ENCODE results near the gene RAB9A. TPM values are rescaled to one million over a fixed set of nuclear protein-coding genes. Genes with fewer than 3 reads are reported as not detected.

RAB9A gene
- total and polyA plus RNA-seq, 9 of the 15 experiments (the other 6 are each of a cell fraction or from before 2014, with no cell fraction given): 13.5 to 20.8 (median 17.7) TPM

DNA sequence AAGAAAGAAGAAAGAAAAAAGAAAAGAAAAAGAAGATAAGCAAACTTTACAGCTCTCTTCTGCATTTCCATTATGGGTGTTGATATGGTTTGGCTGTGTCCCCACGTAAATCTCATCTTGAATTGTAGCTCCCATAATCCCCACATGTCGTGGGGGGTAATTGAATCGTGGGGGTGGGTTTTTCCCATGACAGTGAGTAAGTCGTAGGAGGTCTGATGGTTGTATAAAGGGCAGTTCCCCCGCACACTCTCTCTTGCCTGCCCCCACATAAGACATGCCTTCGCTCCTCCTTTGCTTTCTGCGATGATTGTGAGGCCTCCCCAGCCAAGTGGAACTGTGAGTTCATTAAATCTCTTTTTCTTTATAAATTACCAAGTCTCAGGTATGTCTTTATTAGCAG is 7.3 kb upstream of the RAB9A start:
- ATAC-seq (no peak), FAIRE-seq (no peak), DNase-seq (ENCODE audit: extremely low read depth in 1 of 4, low spot score in 3 of 4) (no peak)
- Histone ChIP-seq H3K4me1 (replicated peaks in 1 of 2; ENCODE audit: control insufficient read depth in 2 of 2, insufficient read depth in 2 of 2, low read length in 2 of 2) (no peaks in the 10 kb centered on the region), H3K27ac (ENCODE audit: extremely low read depth, low read depth, low read length) (no peak overlapping the region), H2AFZ (ENCODE audit: low read depth, low read length) (no peak overlapping the region), H3K27me3 (ENCODE audit: control insufficient read depth in 2 of 2, insufficient read depth in 2 of 2, low read length in 2 of 2) (no peaks in the 10 kb centered on the region), H3K9ac (ENCODE audit: insufficient read depth in 1 of 2, low read depth in 2 of 2, low read length in 2 of 2) (no peak overlapping the region), H3K9me1 (ENCODE audit: control insufficient read depth, insufficient read depth, low read length) (no peaks in the 10 kb centered on the region), H3K9me3 (replicated peaks; ENCODE audit: control insufficient read depth, insufficient read depth, low read depth, low read length) (no peaks in the 10 kb centered on the region), H3K4me2 (ENCODE audit: insufficient read depth, low read length) (no peak overlapping the region), H3K36me3 (ENCODE audit: control insufficient read depth, insufficient read depth, low read length) (no peaks in the 10 kb centered on the region), H4K20me1 (replicated peaks; ENCODE audit: control insufficient read depth, insufficient read depth, low read length) (no peaks in the 10 kb centered on the region), H3K4me3 (no peak overlapping the region), H3K79me2 (ENCODE audit: control insufficient read depth, insufficient read depth, low read length) (no peaks in the 10 kb centered on the region)
- intact Hi-C loops (cut with micrococcal nuclease) (no loop called here), in situ Hi-C loops (cut with MboI) (no loop called here)
- POLR2A ChIA-PET: no interaction called here
- TF ChIP-seq, protein P1, sequence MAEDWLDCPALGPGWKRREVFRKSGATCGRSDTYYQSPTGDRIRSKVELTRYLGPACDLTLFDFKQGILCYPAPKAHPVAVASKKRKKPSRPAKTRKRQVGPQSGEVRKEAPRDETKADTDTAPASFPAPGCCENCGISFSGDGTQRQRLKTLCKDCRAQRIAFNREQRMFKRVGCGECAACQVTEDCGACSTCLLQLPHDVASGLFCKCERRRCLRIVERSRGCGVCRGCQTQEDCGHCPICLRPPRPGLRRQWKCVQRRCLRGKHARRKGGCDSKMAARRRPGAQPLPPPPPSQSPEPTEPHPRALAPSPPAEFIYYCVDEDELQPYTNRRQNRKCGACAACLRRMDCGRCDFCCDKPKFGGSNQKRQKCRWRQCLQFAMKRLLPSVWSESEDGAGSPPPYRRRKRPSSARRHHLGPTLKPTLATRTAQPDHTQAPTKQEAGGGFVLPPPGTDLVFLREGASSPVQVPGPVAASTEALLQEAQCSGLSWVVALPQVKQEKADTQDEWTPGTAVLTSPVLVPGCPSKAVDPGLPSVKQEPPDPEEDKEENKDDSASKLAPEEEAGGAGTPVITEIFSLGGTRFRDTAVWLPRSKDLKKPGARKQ (CRISPR knock-in tag; IDR thresholded peaks at IDR 0.05): no peak
- 60% methylated on average over 7 of the region's 7 CpGs for WGBS (ENCODE audit: insufficient coverage, low coverage, missing lambda C conversion rate)
- CTCF ChIA-PET (ENCODE audit: low intra/inter-chr PET ratio): no interaction called here
- BruUV-seq (replicated peaks): no TSS peak

DNA sequence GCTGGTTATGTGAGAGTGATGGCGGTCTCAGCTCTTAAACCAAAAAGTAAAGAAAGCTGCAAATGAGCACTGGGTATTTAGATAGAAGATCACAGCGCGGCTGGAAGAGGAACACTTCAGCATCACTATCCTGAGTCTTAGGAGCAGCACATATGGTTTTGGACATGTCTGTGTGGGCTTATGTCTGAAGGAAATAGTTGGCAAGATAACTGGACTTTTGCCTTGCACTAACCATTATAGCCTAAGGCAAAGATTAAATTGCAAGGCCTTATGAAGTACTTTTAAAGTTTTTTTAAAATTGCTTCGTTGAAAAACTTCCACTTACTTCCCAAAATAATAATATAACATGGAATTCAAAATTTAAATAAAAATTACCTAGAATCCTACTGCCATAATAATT is 4.6 kb upstream of the RAB9A start:
- no peak overlapping the region for H3K27ac ChIP-seq (ENCODE audit: extremely low read depth, low read depth, low read length)
- no peaks in the 10 kb centered on the region for H3K27me3 ChIP-seq (ENCODE audit: control insufficient read depth in 2 of 2, insufficient read depth in 2 of 2, low read length in 2 of 2)
- peaks cover 4% of the 10 kb centered on the region for H3K79me2 ChIP-seq (ENCODE audit: control insufficient read depth, insufficient read depth, low read length)
- no peak for DNase-seq (ENCODE audit: extremely low read depth in 1 of 4, low spot score in 3 of 4)
- no TSS peak for BruUV-seq (replicated peaks)
- WGBS (ENCODE audit: insufficient coverage, low coverage, missing lambda C conversion rate): 74% methylated on average over 4 of the region's 4 CpGs
- CTCF ChIA-PET (ENCODE audit: low intra/inter-chr PET ratio): no interaction called here
- no peak overlapping the region for H3K4me2 ChIP-seq (ENCODE audit: insufficient read depth, low read length)
- intact Hi-C loops (cut with micrococcal nuclease): no loop called here
- no peaks in the 10 kb centered on the region for H3K36me3 ChIP-seq (ENCODE audit: control insufficient read depth, insufficient read depth, low read length)
- H3K9me1 ChIP-seq (ENCODE audit: control insufficient read depth, insufficient read depth, low read length): no peaks in the 10 kb centered on the region
- in situ Hi-C loops (cut with MboI): no loop called here
- POLR2A ChIA-PET: interaction anchor here (1.0 kb wide), 1 partner anchor 15 kb away, joined by 4 read pairs; no protein-coding TSS in a partner anchor
- no peak for ATAC-seq
- H3K4me1 ChIP-seq (replicated peaks in 1 of 2; ENCODE audit: control insufficient read depth in 2 of 2, insufficient read depth in 2 of 2, low read length in 2 of 2): no peaks in the 10 kb centered on the region; a peak in 2 of 5 replicates
- no peak overlapping the region for H3K9ac ChIP-seq (ENCODE audit: insufficient read depth in 1 of 2, low read depth in 2 of 2, low read length in 2 of 2)
- H3K9me3 ChIP-seq (replicated peaks; ENCODE audit: control insufficient read depth, insufficient read depth, low read depth, low read length): no peaks in the 10 kb centered on the region
- FAIRE-seq: no peak
- no peaks in the 10 kb centered on the region for H4K20me1 ChIP-seq (replicated peaks; ENCODE audit: control insufficient read depth, insufficient read depth, low read length)
- H2AFZ ChIP-seq (ENCODE audit: low read depth, low read length): no peak overlapping the region
- H3K4me3 ChIP-seq: no peak overlapping the region
- TF ChIP-seq, protein P2, sequence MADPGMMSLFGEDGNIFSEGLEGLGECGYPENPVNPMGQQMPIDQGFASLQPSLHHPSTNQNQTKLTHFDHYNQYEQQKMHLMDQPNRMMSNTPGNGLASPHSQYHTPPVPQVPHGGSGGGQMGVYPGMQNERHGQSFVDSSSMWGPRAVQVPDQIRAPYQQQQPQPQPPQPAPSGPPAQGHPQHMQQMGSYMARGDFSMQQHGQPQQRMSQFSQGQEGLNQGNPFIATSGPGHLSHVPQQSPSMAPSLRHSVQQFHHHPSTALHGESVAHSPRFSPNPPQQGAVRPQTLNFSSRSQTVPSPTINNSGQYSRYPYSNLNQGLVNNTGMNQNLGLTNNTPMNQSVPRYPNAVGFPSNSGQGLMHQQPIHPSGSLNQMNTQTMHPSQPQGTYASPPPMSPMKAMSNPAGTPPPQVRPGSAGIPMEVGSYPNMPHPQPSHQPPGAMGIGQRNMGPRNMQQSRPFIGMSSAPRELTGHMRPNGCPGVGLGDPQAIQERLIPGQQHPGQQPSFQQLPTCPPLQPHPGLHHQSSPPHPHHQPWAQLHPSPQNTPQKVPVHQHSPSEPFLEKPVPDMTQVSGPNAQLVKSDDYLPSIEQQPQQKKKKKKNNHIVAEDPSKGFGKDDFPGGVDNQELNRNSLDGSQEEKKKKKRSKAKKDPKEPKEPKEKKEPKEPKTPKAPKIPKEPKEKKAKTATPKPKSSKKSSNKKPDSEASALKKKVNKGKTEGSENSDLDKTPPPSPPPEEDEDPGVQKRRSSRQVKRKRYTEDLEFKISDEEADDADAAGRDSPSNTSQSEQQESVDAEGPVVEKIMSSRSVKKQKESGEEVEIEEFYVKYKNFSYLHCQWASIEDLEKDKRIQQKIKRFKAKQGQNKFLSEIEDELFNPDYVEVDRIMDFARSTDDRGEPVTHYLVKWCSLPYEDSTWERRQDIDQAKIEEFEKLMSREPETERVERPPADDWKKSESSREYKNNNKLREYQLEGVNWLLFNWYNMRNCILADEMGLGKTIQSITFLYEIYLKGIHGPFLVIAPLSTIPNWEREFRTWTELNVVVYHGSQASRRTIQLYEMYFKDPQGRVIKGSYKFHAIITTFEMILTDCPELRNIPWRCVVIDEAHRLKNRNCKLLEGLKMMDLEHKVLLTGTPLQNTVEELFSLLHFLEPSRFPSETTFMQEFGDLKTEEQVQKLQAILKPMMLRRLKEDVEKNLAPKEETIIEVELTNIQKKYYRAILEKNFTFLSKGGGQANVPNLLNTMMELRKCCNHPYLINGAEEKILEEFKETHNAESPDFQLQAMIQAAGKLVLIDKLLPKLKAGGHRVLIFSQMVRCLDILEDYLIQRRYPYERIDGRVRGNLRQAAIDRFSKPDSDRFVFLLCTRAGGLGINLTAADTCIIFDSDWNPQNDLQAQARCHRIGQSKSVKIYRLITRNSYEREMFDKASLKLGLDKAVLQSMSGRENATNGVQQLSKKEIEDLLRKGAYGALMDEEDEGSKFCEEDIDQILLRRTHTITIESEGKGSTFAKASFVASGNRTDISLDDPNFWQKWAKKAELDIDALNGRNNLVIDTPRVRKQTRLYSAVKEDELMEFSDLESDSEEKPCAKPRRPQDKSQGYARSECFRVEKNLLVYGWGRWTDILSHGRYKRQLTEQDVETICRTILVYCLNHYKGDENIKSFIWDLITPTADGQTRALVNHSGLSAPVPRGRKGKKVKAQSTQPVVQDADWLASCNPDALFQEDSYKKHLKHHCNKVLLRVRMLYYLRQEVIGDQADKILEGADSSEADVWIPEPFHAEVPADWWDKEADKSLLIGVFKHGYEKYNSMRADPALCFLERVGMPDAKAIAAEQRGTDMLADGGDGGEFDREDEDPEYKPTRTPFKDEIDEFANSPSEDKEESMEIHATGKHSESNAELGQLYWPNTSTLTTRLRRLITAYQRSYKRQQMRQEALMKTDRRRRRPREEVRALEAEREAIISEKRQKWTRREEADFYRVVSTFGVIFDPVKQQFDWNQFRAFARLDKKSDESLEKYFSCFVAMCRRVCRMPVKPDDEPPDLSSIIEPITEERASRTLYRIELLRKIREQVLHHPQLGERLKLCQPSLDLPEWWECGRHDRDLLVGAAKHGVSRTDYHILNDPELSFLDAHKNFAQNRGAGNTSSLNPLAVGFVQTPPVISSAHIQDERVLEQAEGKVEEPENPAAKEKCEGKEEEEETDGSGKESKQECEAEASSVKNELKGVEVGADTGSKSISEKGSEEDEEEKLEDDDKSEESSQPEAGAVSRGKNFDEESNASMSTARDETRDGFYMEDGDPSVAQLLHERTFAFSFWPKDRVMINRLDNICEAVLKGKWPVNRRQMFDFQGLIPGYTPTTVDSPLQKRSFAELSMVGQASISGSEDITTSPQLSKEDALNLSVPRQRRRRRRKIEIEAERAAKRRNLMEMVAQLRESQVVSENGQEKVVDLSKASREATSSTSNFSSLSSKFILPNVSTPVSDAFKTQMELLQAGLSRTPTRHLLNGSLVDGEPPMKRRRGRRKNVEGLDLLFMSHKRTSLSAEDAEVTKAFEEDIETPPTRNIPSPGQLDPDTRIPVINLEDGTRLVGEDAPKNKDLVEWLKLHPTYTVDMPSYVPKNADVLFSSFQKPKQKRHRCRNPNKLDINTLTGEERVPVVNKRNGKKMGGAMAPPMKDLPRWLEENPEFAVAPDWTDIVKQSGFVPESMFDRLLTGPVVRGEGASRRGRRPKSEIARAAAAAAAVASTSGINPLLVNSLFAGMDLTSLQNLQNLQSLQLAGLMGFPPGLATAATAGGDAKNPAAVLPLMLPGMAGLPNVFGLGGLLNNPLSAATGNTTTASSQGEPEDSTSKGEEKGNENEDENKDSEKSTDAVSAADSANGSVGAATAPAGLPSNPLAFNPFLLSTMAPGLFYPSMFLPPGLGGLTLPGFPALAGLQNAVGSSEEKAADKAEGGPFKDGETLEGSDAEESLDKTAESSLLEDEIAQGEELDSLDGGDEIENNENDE (IDR thresholded peaks at IDR 0.05; ENCODE audit: low read depth, low read length): no peak
